Progenitor cell of endocrine pancreas (in vitro differentiated cells): ENCODE results near the gene FOXN4. TPM values are rescaled to one million over a fixed set of nuclear protein-coding genes. Genes with fewer than 3 reads are reported as not detected.
A peak's percentile ranks its signal among the peaks of the same experiment; 100 is the strongest.
"Not testable (repeated sequence)": the region's sequence is repeated elsewhere in the genome, so short reads cannot be mapped to it uniquely, and the experiment has no call there.

Experiments
- DNase-seq: peaks from one replicate; pipeline ENCODE4 v3.0.0; 2021; ENCODE audit warnings: low spot score; ENCODE audit not compliant: unreplicated experiment
- H3K27ac Mint-ChIP-seq: 2 replicates; pipeline ENCODE4 v1.8.0; 2021; ENCODE audit warnings: mild to moderate bottlenecking, moderate library complexity, mixed read lengths
- H3K27me3 Mint-ChIP-seq: 2 replicates; pipeline ENCODE4 v1.8.0; 2021; ENCODE audit warnings: mixed read lengths
- H3K36me3 Mint-ChIP-seq: 2 replicates; pipeline ENCODE4 v1.8.0; 2022; ENCODE audit warnings: mixed read lengths; ENCODE audit not compliant: insufficient read depth
- H3K4me1 Mint-ChIP-seq: 2 replicates; pipeline ENCODE4 v1.8.0; 2021; ENCODE audit warnings: low read depth, mixed read lengths
- H3K4me3 Mint-ChIP-seq: 2 replicates; pipeline ENCODE4 v1.8.0; 2021; ENCODE audit warnings: low read depth, mild to moderate bottlenecking, moderate library complexity, mixed read lengths
- H3K9me3 Mint-ChIP-seq: 2 replicates; pipeline ENCODE4 v1.8.0; 2021; ENCODE audit warnings: low read depth, mixed read lengths
- CTCF ChIP-seq: fragments of 200-600 bp; sonication (generic); IDR thresholded peaks from one replicate; pipeline ENCODE4 v1.5.0; 2021; ENCODE audit warnings: antibody characterized with exemption, mild to moderate bottlenecking; ENCODE audit not compliant: unreplicated experiment
- total RNA-seq: library from RNA; stranded (reverse); gene quantifications from 2 replicates; pipeline ENCODE4 v1.2.1, GENCODE V29; 2021

FOXN4 gene
- total RNA-seq, 1 donor from 2014 or later = 0.34 TPM

GRCh38 chr12:109329003-109329402, 19.9 kb upstream of the FOXN4 start:
- TF ChIP-seq CTCF = no peak
- no peaks in the 10 kb centered on the region for H3K9me3 Mint-ChIP-seq
- H3K27ac Mint-ChIP-seq = no peak overlapping the region
- H3K27me3 Mint-ChIP-seq = peaks cover 19% of the 10 kb centered on the region
- no peak overlapping the region for H3K4me3 Mint-ChIP-seq
- DNase-seq = no peak
- peaks cover 14% of the 10 kb centered on the region for H3K4me1 Mint-ChIP-seq
- no peaks in the 10 kb centered on the region for H3K36me3 Mint-ChIP-seq

GRCh38 chr12:109321294-109321693, 12.2 kb upstream of the FOXN4 start:
- not testable (repeated sequence) for DNase-seq, H3K36me3 Mint-ChIP-seq, H3K4me3 Mint-ChIP-seq, H3K9me3 Mint-ChIP-seq, H3K27ac Mint-ChIP-seq, H3K4me1 Mint-ChIP-seq
- H3K27me3 Mint-ChIP-seq = peaks cover 39% of the 10 kb centered on the region

GRCh38 chr12:109310247-109311125, 1.4 kb upstream of the FOXN4 start:
- H3K27me3 Mint-ChIP-seq = peaks cover 73% of the 10 kb centered on the region
- H3K27ac Mint-ChIP-seq = peak overlapping the region; percentile 76
- no peak for DNase-seq

GRCh38 chr12:109309381-109310246, 530 bp upstream of the FOXN4 start:
- peak overlapping the region; percentile 91 for H3K27ac Mint-ChIP-seq
- TF ChIP-seq CTCF = no peak
- peak overlapping the region; percentile 89 for H3K4me3 Mint-ChIP-seq
- peaks cover 7% of the 10 kb centered on the region for H3K4me1 Mint-ChIP-seq
- H3K36me3 Mint-ChIP-seq = no peaks in the 10 kb centered on the region
- H3K27me3 Mint-ChIP-seq = peaks cover 69% of the 10 kb centered on the region
- H3K9me3 Mint-ChIP-seq = no peaks in the 10 kb centered on the region
- peak; percentile 29 for DNase-seq

More at GRCh38 chr12:109310247-109311125, 1.4 kb upstream of the FOXN4 start:
- H3K36me3 Mint-ChIP-seq = no peaks in the 10 kb centered on the region
- peak overlapping the region; percentile 75 for H3K4me3 Mint-ChIP-seq
- no peak for TF ChIP-seq CTCF
- peaks cover 7% of the 10 kb centered on the region for H3K4me1 Mint-ChIP-seq
- H3K9me3 Mint-ChIP-seq = no peaks in the 10 kb centered on the region

GRCh38 chr12:109307051-109307450, 2.0 kb downstream of the FOXN4 start:
- Mint-ChIP-seq H3K27ac (no peak overlapping the region), H3K4me3 (no peak overlapping the region), H3K36me3 (no peaks in the 10 kb centered on the region), H3K9me3 (no peaks in the 10 kb centered on the region), H3K4me1 (peaks cover 7% of the 10 kb centered on the region), H3K27me3 (peaks cover 60% of the 10 kb centered on the region)
- TF ChIP-seq CTCF = no peak
- DNase-seq = no peak
